Spleen (tissue), 11 donors: ENCODE results near the gene ZCCHC7. TPM values are rescaled to one million over a fixed set of nuclear protein-coding genes. Genes with fewer than 3 reads are reported as not detected.

Experiments
- DNase-seq: peaks from one replicate; pipeline ENCODE4 v3.0.0-alpha.2; 2020
- H3K27ac ChIP-seq, 8 donors: fragments of 200-600 bp; sonication (generic) in 7 of 8; 1 replicate in 4 of 8; 2 replicates in 4 of 8; pipeline versions ENCODE4 v1.5.0 to v1.8.0; 2016 to 2021; ENCODE audit warnings: inconsistent platforms in 4 of 8, mild to moderate bottlenecking in 4 of 8, moderate library complexity in 1 of 8
- H3K27me3 ChIP-seq, 7 donors: fragments of 200-600 bp; sonication (generic) in 6 of 7; replicated peaks in 1 of 7; 1 replicate in 4 of 7; 2 replicates in 3 of 7; pipeline versions ENCODE4 v1.5.0 to v1.8.0; 2016 to 2021; ENCODE audit warnings: inconsistent platforms in 3 of 7, mild to moderate bottlenecking in 1 of 7
- H3K36me3 ChIP-seq, 6 donors: fragments of 200-600 bp; sonication (generic) in 5 of 6; 1 replicate in 4 of 6; 2 replicates in 2 of 6; pipeline versions ENCODE4 v1.5.0 to v1.8.0; 2016 to 2021; ENCODE audit warnings: inconsistent platforms in 2 of 6
- H3K4me1 ChIP-seq, 6 donors: fragments of 200-600 bp; sonication (generic) in 5 of 6; 1 replicate in 3 of 6; 2 replicates in 3 of 6; pipeline versions ENCODE4 v1.5.0 to v1.8.0; 2016 to 2021; ENCODE audit warnings: inconsistent platforms in 3 of 6
- H3K4me3 ChIP-seq, 8 donors: fragments of 200-600 bp; sonication (generic) in 7 of 8; 1 replicate in 4 of 8; 2 replicates in 4 of 8; pipeline versions ENCODE4 v1.5.0 to v1.8.0; 2016 to 2021; ENCODE audit warnings: inconsistent platforms in 4 of 8, mild to moderate bottlenecking in 4 of 8, moderate library complexity in 2 of 8
- H3K9me3 ChIP-seq, 8 donors: fragments of 200-600 bp; sonication (generic) in 7 of 8; 1 replicate in 4 of 8; 2 replicates in 4 of 8; pipeline versions ENCODE4 v1.5.0 to v1.8.0; 2016 to 2021; ENCODE audit warnings: inconsistent platforms in 4 of 8
- POLR2A ChIP-seq, 3 donors: fragments of 450-650 bp; IDR thresholded peaks; one replicate each; pipeline ENCODE4 v1.5.1; 2017; ENCODE audit warnings: antibody characterized with exemption in 3 of 3, mild to moderate bottlenecking in 1 of 3
- POLR2AphosphoS5 ChIP-seq, 3 donors: sonication (generic); formaldehyde crosslinking; IDR thresholded peaks; one replicate each; pipeline ENCODE4 v1.5.1; 2017; ENCODE audit warnings: antibody characterized with exemption in 3 of 3
- WGBS, 5 donors: extraction: QIAGEN DNeasy Blood & Tissue Kit in 3 of 5; methylation state at CpG; one replicate each; pipeline versions ENCODE4 v1.1.5 to v1.1.7; 2013 to 2018; 5-methylcytosine and 5-hydroxymethylcytosine counted together
- intact Hi-C: fragments of 100-400 bp; cut with DNase I; formaldehyde crosslinking; loops from one replicate; pipeline ENCODE4 v1.15.0; 2023; ENCODE audit warnings: low total_unique reads
- polyA plus RNA-seq, 3 donors: library from polyadenylated mRNA; stranded (reverse); fragments of 200-250 nt; gene quantifications; one replicate each; pipeline ENCODE4 v1.2.1, GENCODE V29; 2013
- total RNA-seq, 7 donors: library from RNA; depleted of rRNA in 3 of 7; stranded (reverse); fragments of >200 nt in 3 of 7; fragmentation: NEBNext Ultra II Directional in 4 of 7; extraction: Animal tissue kit (Norgen Biotek cat#: 25700) in 4 of 7; gene quantifications; one replicate each; pipeline versions ENCODE4 v1.1.0 to v1.2.1, GENCODE V29; 2016 to 2021
- TF ChIP-seq, protein P1 (sequence below), 11 experiments: fragments of 200-600 bp in 7 of 11; fragments of 450-650 bp in 4 of 11; sonication (generic) in 4 of 11; IDR thresholded peaks in 8 of 11; conservative IDR thresholded peaks in 3 of 11; 1 replicate in 7 of 11; 2 replicates in 4 of 11; pipeline versions ENCODE4 v1.4.0 to v1.8.0; 2016 to 2021; ENCODE audit warnings: antibody characterized with exemption in 11 of 11, inconsistent platforms in 4 of 11, mild to moderate bottlenecking in 1 of 11
- donor health status: healthy with polysubstance abuse.
- donor health status: DM: no; HTN: no; CAD: no; lungs with moderate emphysema.
- donor health status: DM: no; HTN: no; CAD: no.
- donor health status: Bipolar disorder and iron deficiency.
- donor health status: healthy.
- donor health status: DM: no; HTN: no; CAD: no.
- donor health status: DM: yes; HTN: yes; CAD: no.

ZCCHC7 gene
- total and polyA plus RNA-seq, 10 donors = 17.0 to 50.6 (median 38.1) TPM

DNA sequence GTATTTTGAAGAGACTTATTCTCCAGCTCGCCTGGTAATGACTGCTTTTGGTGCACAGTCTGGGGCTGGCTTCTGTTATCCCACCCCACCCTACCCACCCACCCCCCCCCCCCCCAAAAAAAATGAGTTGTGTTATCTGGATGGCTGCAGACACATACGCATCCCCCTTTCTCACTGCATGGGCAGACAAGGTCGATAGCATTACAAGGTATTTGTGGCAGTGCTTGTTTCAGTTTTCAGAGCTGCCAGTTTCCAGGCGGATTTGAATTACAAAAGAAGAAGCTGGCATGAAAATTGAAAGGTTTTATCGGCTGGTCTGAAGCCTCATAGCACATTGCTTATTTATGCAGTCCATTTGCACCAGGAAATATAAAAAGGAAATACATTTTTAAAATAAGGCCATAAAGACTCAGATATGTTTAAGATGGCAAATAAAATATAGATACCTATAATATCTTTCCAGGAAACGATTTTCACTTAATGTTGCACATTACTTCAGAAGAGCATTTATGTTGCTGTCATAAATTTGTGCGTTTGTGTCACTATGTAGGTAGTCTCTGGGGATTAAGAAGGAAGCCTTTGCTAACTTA, 217.0 kb downstream of the ZCCHC7 start:
- no peaks in the 10 kb centered on the region for H3K27me3 ChIP-seq
- no peak for TF ChIP-seq POLR2A (IDR thresholded peaks at IDR 0.05)
- no peak for TF ChIP-seq POLR2AphosphoS5 (IDR thresholded peaks at IDR 0.05)
- TF ChIP-seq, protein P1, sequence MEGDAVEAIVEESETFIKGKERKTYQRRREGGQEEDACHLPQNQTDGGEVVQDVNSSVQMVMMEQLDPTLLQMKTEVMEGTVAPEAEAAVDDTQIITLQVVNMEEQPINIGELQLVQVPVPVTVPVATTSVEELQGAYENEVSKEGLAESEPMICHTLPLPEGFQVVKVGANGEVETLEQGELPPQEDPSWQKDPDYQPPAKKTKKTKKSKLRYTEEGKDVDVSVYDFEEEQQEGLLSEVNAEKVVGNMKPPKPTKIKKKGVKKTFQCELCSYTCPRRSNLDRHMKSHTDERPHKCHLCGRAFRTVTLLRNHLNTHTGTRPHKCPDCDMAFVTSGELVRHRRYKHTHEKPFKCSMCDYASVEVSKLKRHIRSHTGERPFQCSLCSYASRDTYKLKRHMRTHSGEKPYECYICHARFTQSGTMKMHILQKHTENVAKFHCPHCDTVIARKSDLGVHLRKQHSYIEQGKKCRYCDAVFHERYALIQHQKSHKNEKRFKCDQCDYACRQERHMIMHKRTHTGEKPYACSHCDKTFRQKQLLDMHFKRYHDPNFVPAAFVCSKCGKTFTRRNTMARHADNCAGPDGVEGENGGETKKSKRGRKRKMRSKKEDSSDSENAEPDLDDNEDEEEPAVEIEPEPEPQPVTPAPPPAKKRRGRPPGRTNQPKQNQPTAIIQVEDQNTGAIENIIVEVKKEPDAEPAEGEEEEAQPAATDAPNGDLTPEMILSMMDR (IDR thresholded peaks at IDR 0.05 in 8 of 11, conservative IDR thresholded peaks at IDR 0.05 in 3 of 11) = no peak
- intact Hi-C loops = loop anchor here (10.0 kb wide), 1 partner anchor 463 kb away; no protein-coding TSS in a partner anchor
- peak overlapping the region in 5 of 8 donors; percentile 30 to 51 (median 41) for H3K27ac ChIP-seq
- no peaks in the 10 kb centered on the region for H3K9me3 ChIP-seq
- WGBS, 5 donors = 54 to 67% (median 59%) methylated on average over 7 of the region's 7 CpGs
- H3K4me1 ChIP-seq = peaks cover 3 to 80% (median 27%) of the 10 kb centered on the region in 6 donors
- no peaks in the 10 kb centered on the region for H3K36me3 ChIP-seq
- H3K4me3 ChIP-seq = no peak overlapping the region
- no peak for DNase-seq

DNA sequence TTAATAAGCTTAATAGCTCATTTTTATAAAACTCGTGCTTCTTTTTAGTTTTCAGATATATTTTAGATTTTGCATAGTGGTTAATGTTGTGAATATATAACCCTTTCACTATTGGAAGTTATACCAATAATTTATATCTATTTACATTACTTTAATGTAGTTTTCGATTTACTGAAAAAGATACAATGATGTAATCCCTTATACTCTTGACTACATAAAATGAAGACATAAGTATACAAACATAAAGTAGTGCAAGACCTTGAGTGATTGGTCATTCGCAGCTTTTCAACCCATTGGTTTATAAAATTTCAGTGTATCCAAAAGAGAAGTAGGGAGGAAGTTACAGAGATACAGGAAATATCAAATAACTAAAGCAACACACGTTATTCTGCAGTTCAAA, 217.8 kb downstream of the ZCCHC7 start:
- Histone ChIP-seq H3K27me3 (no peaks in the 10 kb centered on the region), H3K27ac (peak overlapping the region in 5 of 8 donors; percentile 30 to 51 (median 41)), H3K9me3 (no peaks in the 10 kb centered on the region), H3K4me1 (peaks cover 3 to 80% (median 31%) of the 10 kb centered on the region in 6 donors), H3K4me3 (no peak overlapping the region), H3K36me3 (no peaks in the 10 kb centered on the region)
- TF ChIP-seq, protein P1 (IDR thresholded peaks at IDR 0.05 in 8 of 11, conservative IDR thresholded peaks at IDR 0.05 in 3 of 11) = no peak
- TF ChIP-seq POLR2A (IDR thresholded peaks at IDR 0.05) (no peak), POLR2AphosphoS5 (IDR thresholded peaks at IDR 0.05) (no peak)
- intact Hi-C loops = loop anchor here (10.0 kb wide), 1 partner anchor 463 kb away; no protein-coding TSS in a partner anchor
- no peak for DNase-seq
- 47 to 65% (median 57%) methylated on average over 4 of the region's 4 CpGs for WGBS, 5 donors

DNA sequence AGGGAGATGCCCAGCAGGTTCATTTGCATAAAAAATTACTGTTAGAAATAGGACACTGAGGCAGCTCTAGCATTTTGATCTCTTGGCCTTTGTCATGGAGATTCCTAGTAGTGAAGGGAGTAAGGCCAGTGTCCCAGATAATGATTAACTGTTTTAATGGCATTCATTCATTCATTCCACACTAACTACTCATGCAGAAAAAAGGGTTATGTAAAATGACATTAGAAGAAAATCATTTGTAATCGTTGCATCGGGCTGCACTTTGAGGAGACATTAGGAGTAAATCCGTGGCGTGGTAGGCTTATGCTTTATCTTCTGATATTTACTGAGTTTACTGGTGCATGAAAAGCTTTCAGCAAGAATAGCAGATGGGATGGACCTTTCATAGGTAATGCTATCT, 219.5 kb downstream of the ZCCHC7 start:
- intact Hi-C loops = loop anchor here (10.0 kb wide), 1 partner anchor 465 kb away; no protein-coding TSS in a partner anchor
- Histone ChIP-seq H3K27me3 (no peaks in the 10 kb centered on the region), H3K4me1 (peaks cover 3 to 81% (median 31%) of the 10 kb centered on the region in 6 donors), H3K4me3 (no peak overlapping the region), H3K27ac (peak overlapping the region in 1 of 8 donors; percentile 51), H3K9me3 (no peaks in the 10 kb centered on the region), H3K36me3 (peaks cover 0 to 6% (median 0%) of the 10 kb centered on the region in 6 donors)
- no peak for TF ChIP-seq POLR2A (IDR thresholded peaks at IDR 0.05)
- DNase-seq = no peak
- 88 to 96% (median 94%) methylated on average over 4 of the region's 4 CpGs for WGBS, 5 donors

DNA sequence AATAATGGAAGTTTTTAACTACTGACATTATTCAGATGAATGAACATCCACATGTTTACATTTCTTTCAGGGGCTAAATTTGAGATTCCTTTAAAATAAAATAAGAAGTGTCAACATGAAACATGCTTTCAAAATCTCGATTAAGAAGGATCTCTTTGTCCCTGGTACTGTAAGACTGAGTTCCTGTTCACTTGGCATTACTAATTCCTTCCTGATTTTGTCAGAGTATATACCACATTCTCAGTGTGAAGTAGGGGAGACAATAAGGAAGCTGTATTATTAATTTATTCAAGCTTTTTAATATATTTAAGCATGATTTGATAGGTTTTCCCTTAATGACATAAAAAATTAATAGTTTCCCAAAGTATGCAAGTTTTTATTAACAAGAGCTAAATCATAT, 220.6 kb downstream of the ZCCHC7 start:
- H3K4me1 ChIP-seq = peaks cover 3 to 75% (median 31%) of the 10 kb centered on the region in 6 donors
- no peaks in the 10 kb centered on the region for H3K9me3 ChIP-seq
- peaks cover 0 to 11% (median 0%) of the 10 kb centered on the region in 6 donors for H3K36me3 ChIP-seq
- no peak for DNase-seq
- H3K27ac ChIP-seq = peak overlapping the region in 2 of 8 donors; percentile 14 to 32
- no peaks in the 10 kb centered on the region for H3K27me3 ChIP-seq
- TF ChIP-seq, protein P1 (IDR thresholded peaks at IDR 0.05 in 8 of 11, conservative IDR thresholded peaks at IDR 0.05 in 3 of 11) = no peak
- no peak for TF ChIP-seq POLR2A (IDR thresholded peaks at IDR 0.05)
- TF ChIP-seq POLR2AphosphoS5 (IDR thresholded peaks at IDR 0.05) = no peak
- intact Hi-C loops = no loop called here
- no peak overlapping the region for H3K4me3 ChIP-seq
- WGBS, 5 donors = 15 to 37% (median 29%) methylated on average over 1 of the region's 1 CpG
